ENCODE measurements around the gene TCF12. TPM values are rescaled to one million over a fixed set of nuclear protein-coding genes. Genes with fewer than 3 reads are reported as not detected.

Gene TCF12
- total RNA-seq, 1 experiment from 2014 or later = 76.7 TPM

- no CpG with 5 or more reads among the region's 2 CpGs for WGBS (ENCODE audit: extremely low coverage, insufficient read length, low lambda C conversion rate)
- Histone ChIP-seq H3K9ac (ENCODE audit: extremely low read depth, insufficient read length, low read length) (no peak overlapping the region), H2BK15ac (ENCODE audit: low read depth, low read length) (no peak overlapping the region), H3K27me3 (ENCODE audit: insufficient read depth, low read length) (no peaks in the 10 kb centered on the region), H3K4me2 (ENCODE audit: insufficient read depth, insufficient read length, low read length) (no peak overlapping the region), H4K8ac (replicated peaks; ENCODE audit: insufficient read length, low read depth, low read length) (no peak overlapping the region), H4K5ac (ENCODE audit: insufficient read length, low read depth, low read length) (no peak overlapping the region), H2BK120ac (ENCODE audit: low read depth, low read length, poor library complexity, severe bottlenecking) (no peak overlapping the region), H3K27ac (ENCODE audit: insufficient read length, low read depth, low read length) (no peak overlapping the region), H3K4ac (ENCODE audit: low read depth, low read length) (no peak overlapping the region), H3K56ac (ENCODE audit: insufficient read length, low read depth, low read length) (no peak overlapping the region), H3K4me1 (ENCODE audit: insufficient read depth, low read length) (peaks cover 3% of the 10 kb centered on the region; the same call in 1 of the 2 replicates), H4K91ac (ENCODE audit: insufficient read length, low read depth, low read length) (no peak overlapping the region), H3K18ac (ENCODE audit: insufficient read length, low read depth, low read length) (no peak overlapping the region), H3T11ph (ENCODE audit: low read length) (no peak overlapping the region), H3K9me3 (ENCODE audit: control insufficient read depth, low read depth, low read length) (no peaks in the 10 kb centered on the region), H2BK12ac (ENCODE audit: insufficient read length, low read depth, low read length) (no peak overlapping the region), H4K20me1 (ENCODE audit: control insufficient read depth, insufficient read depth, insufficient read length) (no peaks in the 10 kb centered on the region), H3K79me1 (ENCODE audit: insufficient read depth, low read depth, low read length, poor library complexity, severe bottlenecking) (peaks cover 4% of the 10 kb centered on the region), H3K23me2 (ENCODE audit: insufficient read length, low read depth, low read length, poor library complexity, severe bottlenecking) (no peaks in the 10 kb centered on the region), H2BK5ac (ENCODE audit: insufficient read length, low read length) (no peak overlapping the region), H3K79me2 (ENCODE audit: insufficient read depth, low read length) (peaks cover 2% of the 10 kb centered on the region; the same call in 1 of the 2 replicates), H3K14ac (ENCODE audit: insufficient read depth, low read length) (no peak overlapping the region), H2AFZ (ENCODE audit: low read length) (no peak overlapping the region), H2BK20ac (ENCODE audit: low read depth, low read length, poor library complexity, severe bottlenecking) (no peak overlapping the region), H2AK5ac (ENCODE audit: insufficient read length, low read length) (no peak overlapping the region), H3K23ac (ENCODE audit: insufficient read length, low read depth, low read length) (no peak overlapping the region)
- Mint-ChIP-seq H3K27me3 (ENCODE audit: low read depth) (no peaks in the 10 kb centered on the region), H3K9me3 (no peaks in the 10 kb centered on the region), H3K4me3 (no peak overlapping the region), H3K36me3 (ENCODE audit: insufficient read depth in 1 of 3, low read depth in 3 of 3) (no peaks in the 10 kb centered on the region), H3K4me1 (peaks cover 39 to 42% of the 10 kb centered on the region in 2 experiments), H3K27ac (peak overlapping the region; percentile 48 to 75 (median 68); a peak in 5 of 7 replicates)
- TF ChIP-seq CTCF (conservative IDR thresholded peaks at IDR 0.05) = no peak
- no peak for DNase-seq
Observed at GRCh38 chr15:57118013-57118799, 199.8 kb downstream of the TCF12 start.

Measured in H9 (cell line).